Measurements from ENCODE around the gene NME4. TPM values are rescaled to one million over a fixed set of nuclear protein-coding genes. Genes with fewer than 3 reads are reported as not detected.
"Not testable (repeated sequence)": the region's sequence is repeated elsewhere in the genome, so short reads cannot be mapped to it uniquely, and the experiment has no call there.

Gene NME4
- total RNA-seq, 2 donors from 2014 or later, result 68.7 to 91.2 TPM

- Histone ChIP-seq H3K9me3 (no peaks in the 10 kb centered on the region), H3K4me3 (no peak overlapping the region), H3K27me3 (replicated peaks; ENCODE audit: insufficient read depth) (no peaks in the 10 kb centered on the region), H3K4me1 (ENCODE audit: control insufficient read depth in 1 of 2, low read depth in 2 of 2) (no peaks in the 10 kb centered on the region), H3K36me3 (peaks cover under 1% of the 10 kb centered on the region), H3K27ac (no peak overlapping the region)
- TF ChIP-seq CTCF (IDR thresholded peaks at IDR 0.05), result no peak
- DNase-seq (ENCODE audit: low spot score) (no peak), ATAC-seq (ENCODE audit: insufficient number of reproducible peaks, low FRiP score, low read depth) (no peak)
Measured at GRCh38 chr16:361341-361871, 35.6 kb upstream of the NME4 start.

- ATAC-seq (ENCODE audit: insufficient number of reproducible peaks, low FRiP score, low read depth) (no peak), DNase-seq (ENCODE audit: low spot score) (no peak)
- TF ChIP-seq CTCF (IDR thresholded peaks at IDR 0.05), result peak; percentile 64
- H3K27me3 ChIP-seq (replicated peaks; ENCODE audit: insufficient read depth), result no peaks in the 10 kb centered on the region
- peaks cover 6% of the 10 kb centered on the region for H3K36me3 ChIP-seq
- no peaks in the 10 kb centered on the region for H3K9me3 ChIP-seq
- no peak overlapping the region for H3K27ac ChIP-seq
- no peak overlapping the region for H3K4me3 ChIP-seq
- no peaks in the 10 kb centered on the region for H3K4me1 ChIP-seq (ENCODE audit: control insufficient read depth in 1 of 2, low read depth in 2 of 2)
Measured at GRCh38 chr16:361872-362701, 34.9 kb upstream of the NME4 start.

GRCh38 chr16:362702-362999 lies 34.3 kb upstream of the NME4 start:
- not testable (repeated sequence) for ATAC-seq (ENCODE audit: insufficient number of reproducible peaks, low FRiP score, low read depth); H3K9me3 ChIP-seq; H3K4me1 ChIP-seq (ENCODE audit: control insufficient read depth in 1 of 2, low read depth in 2 of 2); H3K4me3 ChIP-seq; DNase-seq (ENCODE audit: low spot score); H3K27ac ChIP-seq; H3K27me3 ChIP-seq (replicated peaks; ENCODE audit: insufficient read depth)
- H3K36me3 ChIP-seq, result peaks cover 11% of the 10 kb centered on the region

- DNase-seq (ENCODE audit: low spot score), result no peak
- no peak overlapping the region for H3K4me3 ChIP-seq
- ATAC-seq (ENCODE audit: insufficient number of reproducible peaks, low FRiP score, low read depth), result no peak
- H3K27ac ChIP-seq, result no peak overlapping the region
- H3K27me3 ChIP-seq (replicated peaks; ENCODE audit: insufficient read depth), result no peaks in the 10 kb centered on the region
- no peaks in the 10 kb centered on the region for H3K4me1 ChIP-seq (ENCODE audit: control insufficient read depth in 1 of 2, low read depth in 2 of 2)
- H3K36me3 ChIP-seq, result peaks cover 17% of the 10 kb centered on the region
- TF ChIP-seq CTCF (IDR thresholded peaks at IDR 0.05), result no peak
- H3K9me3 ChIP-seq, result no peaks in the 10 kb centered on the region
Measured at GRCh38 chr16:363110-363765, 33.8 kb upstream of the NME4 start.

- Histone ChIP-seq H3K27me3 (replicated peaks; ENCODE audit: insufficient read depth) (no peaks in the 10 kb centered on the region), H3K4me3 (no peak overlapping the region), H3K9me3 (no peaks in the 10 kb centered on the region), H3K4me1 (ENCODE audit: control insufficient read depth in 1 of 2, low read depth in 2 of 2) (no peaks in the 10 kb centered on the region), H3K36me3 (peaks cover 24% of the 10 kb centered on the region), H3K27ac (no peak overlapping the region)
- TF ChIP-seq CTCF (IDR thresholded peaks at IDR 0.05), result no peak
- DNase-seq (ENCODE audit: low spot score) (no peak), ATAC-seq (ENCODE audit: insufficient number of reproducible peaks, low FRiP score, low read depth) (no peak)
Measured at GRCh38 chr16:363766-364490, 33.1 kb upstream of the NME4 start.

All from thoracic aorta (tissue), 2 donors.